ENCODE data around the gene SDK1. TPM values are rescaled to one million over a fixed set of nuclear protein-coding genes. Genes with fewer than 3 reads are reported as not detected.

Gene SDK1
- total RNA-seq, 1 experiment from 2014 or later = 7.1 TPM

DNA sequence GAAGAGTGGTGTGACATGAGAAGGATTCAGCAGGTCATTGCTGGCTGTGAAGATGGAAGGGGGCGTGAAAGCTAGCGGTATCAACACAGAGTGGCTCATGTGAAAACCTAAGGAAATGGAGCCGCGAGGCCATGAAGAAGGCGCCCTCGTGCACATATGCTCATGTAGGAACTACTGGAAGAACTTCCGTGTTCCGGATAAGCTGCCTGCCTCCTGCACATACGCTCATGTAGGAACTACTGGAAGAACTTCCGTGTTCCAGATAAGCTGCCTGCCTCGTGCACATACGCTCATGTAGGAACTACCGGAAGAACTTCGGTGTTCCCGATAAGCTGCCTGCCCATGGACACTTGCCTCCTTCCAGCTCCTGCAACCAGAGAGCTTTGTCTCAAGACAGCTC, 179.1 kb downstream of the SDK1 start:
- Mint-ChIP-seq H3K36me3 (ENCODE audit: insufficient read depth, unreplicated experiment) (peaks cover 8% of the 10 kb centered on the region), H3K4me1 (ENCODE audit: low read depth, unreplicated experiment) (peaks cover 27% of the 10 kb centered on the region), H3K27ac (ENCODE audit: unreplicated experiment) (no peak overlapping the region), H3K27me3 (ENCODE audit: insufficient read depth, unreplicated experiment) (no peaks in the 10 kb centered on the region), H3K9me3 (ENCODE audit: unreplicated experiment) (peaks cover 3% of the 10 kb centered on the region), H3K4me3 (ENCODE audit: unreplicated experiment) (no peak overlapping the region)
- no peaks in the 10 kb centered on the region for H3K36me3 ChIP-seq (ENCODE audit: control insufficient read depth, insufficient read depth, low read length)
- no peak overlapping the region for H3K4me3 ChIP-seq (ENCODE audit: low read depth, low read length)
- no peak for DNase-seq
- no peaks in the 10 kb centered on the region for H3K9me3 ChIP-seq
- ChIA-PET CTCF (interaction anchor here (0.6 to 1.2 kb wide), 2 partner anchors 112 to 403 kb away, joined by 3 read pairs; no protein-coding TSS in a partner anchor), POLR2A (no interaction called here)
- TF ChIP-seq, protein P1, sequence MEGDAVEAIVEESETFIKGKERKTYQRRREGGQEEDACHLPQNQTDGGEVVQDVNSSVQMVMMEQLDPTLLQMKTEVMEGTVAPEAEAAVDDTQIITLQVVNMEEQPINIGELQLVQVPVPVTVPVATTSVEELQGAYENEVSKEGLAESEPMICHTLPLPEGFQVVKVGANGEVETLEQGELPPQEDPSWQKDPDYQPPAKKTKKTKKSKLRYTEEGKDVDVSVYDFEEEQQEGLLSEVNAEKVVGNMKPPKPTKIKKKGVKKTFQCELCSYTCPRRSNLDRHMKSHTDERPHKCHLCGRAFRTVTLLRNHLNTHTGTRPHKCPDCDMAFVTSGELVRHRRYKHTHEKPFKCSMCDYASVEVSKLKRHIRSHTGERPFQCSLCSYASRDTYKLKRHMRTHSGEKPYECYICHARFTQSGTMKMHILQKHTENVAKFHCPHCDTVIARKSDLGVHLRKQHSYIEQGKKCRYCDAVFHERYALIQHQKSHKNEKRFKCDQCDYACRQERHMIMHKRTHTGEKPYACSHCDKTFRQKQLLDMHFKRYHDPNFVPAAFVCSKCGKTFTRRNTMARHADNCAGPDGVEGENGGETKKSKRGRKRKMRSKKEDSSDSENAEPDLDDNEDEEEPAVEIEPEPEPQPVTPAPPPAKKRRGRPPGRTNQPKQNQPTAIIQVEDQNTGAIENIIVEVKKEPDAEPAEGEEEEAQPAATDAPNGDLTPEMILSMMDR (IDR thresholded peaks at IDR 0.05; ENCODE audit: insufficient read depth in 1 of 2, low read depth in 1 of 2, low read length in 1 of 2, severe bottlenecking in 1 of 2, unreplicated experiment in 1 of 2) = no peak
- no peaks in the 10 kb centered on the region for H3K27me3 ChIP-seq (replicated peaks; ENCODE audit: control insufficient read depth, insufficient read depth, low read length)
- H3K4me1 ChIP-seq = peaks cover 3% of the 10 kb centered on the region; the same call in 1 of the 2 replicates
- BruUV-seq (replicated peaks) = no TSS peak
- intact Hi-C loops (cut with micrococcal nuclease; ENCODE audit: unreplicated experiment) = no loop called here

- H3K4me3 Mint-ChIP-seq (ENCODE audit: unreplicated experiment) = no peak overlapping the region
- DNase-seq = no peak
- H3K36me3 ChIP-seq (ENCODE audit: control insufficient read depth, insufficient read depth, low read length) = no peaks in the 10 kb centered on the region
- H3K9me3 Mint-ChIP-seq (ENCODE audit: unreplicated experiment) = peaks cover 6% of the 10 kb centered on the region
- H3K9me3 ChIP-seq = peaks cover 7% of the 10 kb centered on the region; the same call in 1 of the 2 replicates
- CTCF ChIA-PET = no interaction called here
- POLR2A ChIA-PET = no interaction called here
- H3K4me1 ChIP-seq = peaks cover 8% of the 10 kb centered on the region; the same call in 1 of the 2 replicates
- H3K27ac Mint-ChIP-seq (ENCODE audit: unreplicated experiment) = no peak overlapping the region
- no peak overlapping the region for H3K4me3 ChIP-seq (ENCODE audit: low read depth, low read length)
- H3K27me3 ChIP-seq (replicated peaks; ENCODE audit: control insufficient read depth, insufficient read depth, low read length) = no peaks in the 10 kb centered on the region
- H3K36me3 Mint-ChIP-seq (ENCODE audit: insufficient read depth, unreplicated experiment) = peaks cover 8% of the 10 kb centered on the region
- peaks cover 22% of the 10 kb centered on the region for H3K4me1 Mint-ChIP-seq (ENCODE audit: low read depth, unreplicated experiment)
- H3K27me3 Mint-ChIP-seq (ENCODE audit: insufficient read depth, unreplicated experiment) = no peaks in the 10 kb centered on the region
- BruUV-seq (replicated peaks) = no TSS peak
- TF ChIP-seq, protein P1 (IDR thresholded peaks at IDR 0.05; ENCODE audit: insufficient read depth in 1 of 2, low read depth in 1 of 2, low read length in 1 of 2, severe bottlenecking in 1 of 2, unreplicated experiment in 1 of 2) = no peak
- intact Hi-C loops (cut with micrococcal nuclease; ENCODE audit: unreplicated experiment) = no loop called here
Observed at GRCh38 chr7:3481435-3481834, 180.4 kb downstream of the SDK1 start.

GRCh38 chr7:3482147-3482921, 181.3 kb downstream of the SDK1 start:
- H3K27ac Mint-ChIP-seq (ENCODE audit: unreplicated experiment) = no peak overlapping the region
- Histone ChIP-seq H3K27me3 (replicated peaks; ENCODE audit: control insufficient read depth, insufficient read depth, low read length) (no peaks in the 10 kb centered on the region), H3K36me3 (ENCODE audit: control insufficient read depth, insufficient read depth, low read length) (no peaks in the 10 kb centered on the region), H3K4me3 (ENCODE audit: low read depth, low read length) (no peak overlapping the region), H3K9me3 (peaks cover 7% of the 10 kb centered on the region; the same call in 1 of the 2 replicates), H3K4me1 (peaks cover 16% of the 10 kb centered on the region; the same call in 1 of the 2 replicates)
- no TSS peak for BruUV-seq (replicated peaks)
- H3K27me3 Mint-ChIP-seq (ENCODE audit: insufficient read depth, unreplicated experiment) = no peaks in the 10 kb centered on the region
- ChIA-PET POLR2A (no interaction called here), CTCF (interaction anchor here (0.7 to 1.0 kb wide), 2 partner anchors 82 to 240 kb away, joined by 3 read pairs; no protein-coding TSS in a partner anchor)
- H3K4me3 Mint-ChIP-seq (ENCODE audit: unreplicated experiment) = no peak overlapping the region
- peaks cover 8% of the 10 kb centered on the region for H3K36me3 Mint-ChIP-seq (ENCODE audit: insufficient read depth, unreplicated experiment)
- peaks cover 18% of the 10 kb centered on the region for H3K4me1 Mint-ChIP-seq (ENCODE audit: low read depth, unreplicated experiment)
- peak; percentile 65 to 75 for DNase-seq
- intact Hi-C loops (cut with micrococcal nuclease; ENCODE audit: unreplicated experiment) = loop anchor here (1.0 kb wide), 2 partner anchors 38 to 80 kb away; no protein-coding TSS in a partner anchor
- TF ChIP-seq, protein P1 (IDR thresholded peaks at IDR 0.05; ENCODE audit: insufficient read depth in 1 of 2, low read depth in 1 of 2, low read length in 1 of 2, severe bottlenecking in 1 of 2, unreplicated experiment in 1 of 2) = peak; percentile 76 to 79
- H3K9me3 Mint-ChIP-seq (ENCODE audit: unreplicated experiment) = peaks cover 8% of the 10 kb centered on the region

Data from Caco-2 (cell line).